ENCODE results near the gene RAB15.
A peak's percentile ranks its signal among the peaks of the same experiment; 100 is the strongest.
"Not testable (repeated sequence)": the region's sequence is repeated elsewhere in the genome, so short reads cannot be mapped to it uniquely, and the experiment has no call there.

Gene RAB15

DNA sequence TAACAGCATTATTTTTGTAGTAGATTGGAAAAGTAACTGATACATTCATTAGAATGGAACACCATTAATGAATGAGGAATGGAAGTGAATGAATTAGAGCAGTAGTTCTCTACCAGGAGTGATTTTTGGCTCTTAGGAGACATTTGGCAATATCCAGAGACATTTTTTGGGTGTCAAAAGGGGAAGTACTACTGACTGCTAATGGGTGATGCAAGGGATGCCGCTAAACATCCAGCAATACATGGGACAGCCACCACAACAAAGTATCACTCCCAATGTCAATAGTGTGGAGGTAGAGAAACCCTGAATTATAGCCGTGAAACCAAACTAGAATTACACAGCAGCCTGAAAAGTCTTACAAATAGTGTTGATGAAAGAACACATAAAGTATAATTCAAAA is 56.3 kb downstream of the RAB15 start:
- TF ChIP-seq EZH2phosphoT487 (IDR thresholded peaks at IDR 0.05; ENCODE audit: low read depth) = no peak
- TF ChIP-seq, protein P1, sequence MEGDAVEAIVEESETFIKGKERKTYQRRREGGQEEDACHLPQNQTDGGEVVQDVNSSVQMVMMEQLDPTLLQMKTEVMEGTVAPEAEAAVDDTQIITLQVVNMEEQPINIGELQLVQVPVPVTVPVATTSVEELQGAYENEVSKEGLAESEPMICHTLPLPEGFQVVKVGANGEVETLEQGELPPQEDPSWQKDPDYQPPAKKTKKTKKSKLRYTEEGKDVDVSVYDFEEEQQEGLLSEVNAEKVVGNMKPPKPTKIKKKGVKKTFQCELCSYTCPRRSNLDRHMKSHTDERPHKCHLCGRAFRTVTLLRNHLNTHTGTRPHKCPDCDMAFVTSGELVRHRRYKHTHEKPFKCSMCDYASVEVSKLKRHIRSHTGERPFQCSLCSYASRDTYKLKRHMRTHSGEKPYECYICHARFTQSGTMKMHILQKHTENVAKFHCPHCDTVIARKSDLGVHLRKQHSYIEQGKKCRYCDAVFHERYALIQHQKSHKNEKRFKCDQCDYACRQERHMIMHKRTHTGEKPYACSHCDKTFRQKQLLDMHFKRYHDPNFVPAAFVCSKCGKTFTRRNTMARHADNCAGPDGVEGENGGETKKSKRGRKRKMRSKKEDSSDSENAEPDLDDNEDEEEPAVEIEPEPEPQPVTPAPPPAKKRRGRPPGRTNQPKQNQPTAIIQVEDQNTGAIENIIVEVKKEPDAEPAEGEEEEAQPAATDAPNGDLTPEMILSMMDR (IDR thresholded peaks at IDR 0.05; ENCODE audit: low read depth, low read length) = no peak
- H3K9ac ChIP-seq (ENCODE audit: low read length) = no peak overlapping the region

DNA sequence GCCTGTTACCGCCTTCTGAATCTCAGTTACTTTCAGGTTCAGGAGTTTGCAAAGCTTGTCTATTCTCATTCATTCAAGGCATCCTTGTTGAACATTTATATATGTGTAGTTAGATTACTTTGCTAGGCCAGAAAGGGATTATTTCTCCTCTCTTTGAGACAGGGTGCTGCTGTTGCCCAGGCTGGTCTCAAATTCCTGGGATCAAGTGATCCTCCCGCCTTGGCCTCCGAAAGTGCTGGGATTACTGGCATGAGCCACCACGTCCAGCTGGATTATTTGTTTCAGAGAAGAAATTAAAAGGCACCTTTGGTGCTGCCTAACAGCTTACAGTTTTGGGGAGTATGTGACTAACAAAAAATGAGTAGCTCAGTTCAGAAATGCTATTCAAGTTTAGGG is 57.1 kb downstream of the RAB15 start:
- Histone ChIP-seq H3K79me2 (ENCODE audit: low read length) (peaks cover 41% of the 10 kb centered on the region), H2AFZ (ENCODE audit: low read depth, low read length) (no peak overlapping the region)

More for the DNA sequence above, 56.3 kb downstream of the RAB15 start:
- H4K20me1 ChIP-seq (ENCODE audit: insufficient read depth, low read length) = peaks cover 39% of the 10 kb centered on the region
- H3K4me3 ChIP-seq (ENCODE audit: low read length) = 0 out of 2 replicates have a peak overlapping the region, but pooled peaks have one; percentile 96
- peaks cover 11% of the 10 kb centered on the region for H3K4me1 ChIP-seq (ENCODE audit: low read length)
- peaks cover 7% of the 10 kb centered on the region for H3K36me3 ChIP-seq (replicated peaks; ENCODE audit: low read depth, low read length)
- H3K9me3 ChIP-seq (ENCODE audit: insufficient read depth, low read length) = no peaks in the 10 kb centered on the region
- H3K27me3 ChIP-seq (ENCODE audit: low read depth, low read length) = no peaks in the 10 kb centered on the region; the same call in 1 of the 2 replicates
- no peak overlapping the region for H2AFZ ChIP-seq (ENCODE audit: low read depth, low read length)
- H3K4me2 ChIP-seq (ENCODE audit: low read length) = peak overlapping the region; percentile 96
- no peak overlapping the region for H3K27ac ChIP-seq (ENCODE audit: low read length)
- H3K79me2 ChIP-seq (ENCODE audit: low read length) = peaks cover 48% of the 10 kb centered on the region

DNA sequence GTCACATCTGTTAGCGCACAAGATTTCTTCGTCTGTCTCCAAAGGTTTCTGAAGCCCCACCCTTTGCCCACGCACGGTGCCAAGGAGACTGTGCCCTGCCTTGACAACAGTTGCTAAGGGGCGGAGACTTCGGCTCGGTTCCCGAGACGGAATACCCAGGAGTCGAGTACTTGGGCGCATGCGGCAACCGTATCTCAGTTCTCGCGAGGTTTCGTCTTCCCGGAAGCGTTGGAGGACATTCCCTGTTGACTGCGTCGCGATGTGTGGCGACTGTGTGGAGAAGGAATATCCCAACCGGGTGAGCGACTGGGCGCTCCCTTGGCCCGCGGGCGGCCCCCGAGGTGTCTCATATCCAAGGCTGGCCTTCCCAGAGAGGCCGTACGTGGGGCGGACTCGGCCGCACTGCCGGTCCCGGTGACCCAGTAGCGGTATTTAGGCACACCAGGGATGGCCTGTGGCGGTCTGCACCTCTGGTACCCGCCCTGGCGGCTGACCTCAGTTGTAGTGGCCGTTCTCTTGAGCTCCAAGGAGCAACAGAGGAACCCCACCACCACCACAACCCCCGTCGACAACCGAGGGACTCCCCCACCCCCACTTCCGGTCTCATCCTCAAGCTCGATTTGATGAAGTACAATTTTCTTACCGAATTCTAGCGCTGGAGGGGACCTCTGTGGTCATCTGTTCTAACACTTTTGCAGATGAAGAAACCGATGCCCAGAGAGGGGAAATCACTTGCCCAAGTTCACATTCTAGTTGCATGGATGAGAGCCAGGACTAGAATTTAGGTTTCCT is 57.7 kb downstream of the RAB15 start, which contains the start of gene CHURC1:
CHURC1 (plus strand) TSS at position 219 of the 792 bp plus-strand sequence; CDS start at position 260, 41 bp downstream.
- Histone ChIP-seq H3K27ac (ENCODE audit: low read length) (peak within 1 kb of the TSS; percentile 75), H3K9ac (ENCODE audit: low read length) (peak within 1 kb of the TSS; percentile 97), H4K20me1 (ENCODE audit: insufficient read depth, low read length) (peaks cover 31% of the 10 kb centered on the region), H2AFZ (ENCODE audit: low read depth, low read length) (peak within 1 kb of the TSS; percentile 93), H3K4me1 (ENCODE audit: low read length) (peaks cover 11% of the 10 kb centered on the region), H3K79me2 (ENCODE audit: low read length) (peaks cover 41% of the 10 kb centered on the region), H3K9me3 (ENCODE audit: insufficient read depth, low read length) (no peaks in the 10 kb centered on the region), H3K4me3 (ENCODE audit: low read length) (peak within 1 kb of the TSS; percentile 96), H3K4me2 (ENCODE audit: low read length) (peak within 1 kb of the TSS; percentile 96), H3K36me3 (replicated peaks; ENCODE audit: low read depth, low read length) (peaks cover 7% of the 10 kb centered on the region), H3K27me3 (ENCODE audit: low read depth, low read length) (peaks cover 5% of the 10 kb centered on the region)
- no peak for TF ChIP-seq EZH2phosphoT487 (IDR thresholded peaks at IDR 0.05; ENCODE audit: low read depth)
- TF ChIP-seq, protein P1 (IDR thresholded peaks at IDR 0.05; ENCODE audit: low read depth, low read length) = no peak

More for the DNA sequence above, 57.1 kb downstream of the RAB15 start:
- Histone ChIP-seq H4K20me1 (ENCODE audit: insufficient read depth, low read length) (peaks cover 31% of the 10 kb centered on the region), H3K9me3 (ENCODE audit: insufficient read depth, low read length) (no peaks in the 10 kb centered on the region), H3K27ac (ENCODE audit: low read length) (peak overlapping the region; percentile 75), H3K9ac (ENCODE audit: low read length) (peak overlapping the region; percentile 97), H3K4me2 (ENCODE audit: low read length) (peak overlapping the region; percentile 96), H3K4me3 (ENCODE audit: low read length) (peak overlapping the region; percentile 96), H3K27me3 (ENCODE audit: low read depth, low read length) (no peaks in the 10 kb centered on the region; the same call in 1 of the 2 replicates), H3K36me3 (replicated peaks; ENCODE audit: low read depth, low read length) (peaks cover 7% of the 10 kb centered on the region), H3K4me1 (ENCODE audit: low read length) (peaks cover 11% of the 10 kb centered on the region)
- TF ChIP-seq, protein P1 (IDR thresholded peaks at IDR 0.05; ENCODE audit: low read depth, low read length) = no peak
- TF ChIP-seq EZH2phosphoT487 (IDR thresholded peaks at IDR 0.05; ENCODE audit: low read depth) = no peak

DNA sequence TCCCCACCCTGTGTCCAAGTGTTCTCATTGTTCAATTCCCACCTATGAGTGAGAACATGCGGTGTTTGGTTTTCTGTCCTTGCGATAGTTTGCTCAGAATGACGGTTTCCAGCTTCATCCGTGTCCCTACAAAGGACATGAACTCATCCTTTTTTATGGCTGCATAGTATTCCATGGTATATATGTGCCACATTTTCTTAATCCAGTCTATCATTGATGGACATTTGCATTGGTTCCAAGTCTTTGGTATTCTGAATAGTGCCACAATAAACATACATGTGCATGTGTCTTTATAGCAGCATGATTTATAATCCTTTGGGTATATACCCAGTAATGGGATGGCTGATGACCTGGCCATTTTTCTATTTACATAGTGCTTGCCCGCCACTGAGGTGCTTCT is 58.7 kb downstream of the RAB15 start:
- Histone ChIP-seq H3K4me1 (ENCODE audit: low read length) (peaks cover 11% of the 10 kb centered on the region), H3K27me3 (ENCODE audit: low read depth, low read length) (peaks cover 14% of the 10 kb centered on the region), H3K79me2 (ENCODE audit: low read length) (peaks cover 39% of the 10 kb centered on the region), H3K4me2 (ENCODE audit: low read length) (peak overlapping the region; percentile 80), H4K20me1 (ENCODE audit: insufficient read depth, low read length) (peaks cover 23% of the 10 kb centered on the region), H3K4me3 (ENCODE audit: low read length) (peak overlapping the region; percentile 96), H2AFZ (ENCODE audit: low read depth, low read length) (peak overlapping the region; percentile 93)
- H3K36me3 ChIP-seq (replicated peaks; ENCODE audit: low read depth, low read length); H3K9ac ChIP-seq (ENCODE audit: low read length); H3K27ac ChIP-seq (ENCODE audit: low read length); H3K9me3 ChIP-seq (ENCODE audit: insufficient read depth, low read length): not testable (repeated sequence)
